Ishikawa (cell line): ENCODE data around the gene ADD3.

Experiments used
- CEBPB ChIP-seq: IDR thresholded peaks from 2 replicates; pipeline ENCODE4 v1.6.1; 2012
- EP300 ChIP-seq: IDR thresholded peaks from 2 replicates; pipeline ENCODE4 v1.6.1; 2012; ENCODE audit warnings: borderline replicate concordance
- FOXM1 ChIP-seq: IDR thresholded peaks from 2 replicates; pipeline ENCODE4 v1.6.1; 2012; ENCODE audit warnings: low read depth, borderline replicate concordance
- USF1 ChIP-seq: IDR thresholded peaks from 2 replicates; pipeline ENCODE4 v1.6.1; 2012
- YY1 ChIP-seq: IDR thresholded peaks from 2 replicates; pipeline ENCODE4 v1.6.1; 2012; ENCODE audit warnings: low read depth

GRCh38 chr10:110141185-110141584 is 133.4 kb downstream of the ADD3 start:
- TF ChIP-seq USF1 (no peak), EP300 (no peak), CEBPB (no peak), YY1 (no peak), FOXM1 (no peak)
